ENCODE results near the gene MAPK11.

Gene MAPK11

GRCh38 chr22:50248196-50249081 lies 21.7 kb downstream of the MAPK11 start:
- DNase-seq (ENCODE audit: low spot score): no peak

DNA sequence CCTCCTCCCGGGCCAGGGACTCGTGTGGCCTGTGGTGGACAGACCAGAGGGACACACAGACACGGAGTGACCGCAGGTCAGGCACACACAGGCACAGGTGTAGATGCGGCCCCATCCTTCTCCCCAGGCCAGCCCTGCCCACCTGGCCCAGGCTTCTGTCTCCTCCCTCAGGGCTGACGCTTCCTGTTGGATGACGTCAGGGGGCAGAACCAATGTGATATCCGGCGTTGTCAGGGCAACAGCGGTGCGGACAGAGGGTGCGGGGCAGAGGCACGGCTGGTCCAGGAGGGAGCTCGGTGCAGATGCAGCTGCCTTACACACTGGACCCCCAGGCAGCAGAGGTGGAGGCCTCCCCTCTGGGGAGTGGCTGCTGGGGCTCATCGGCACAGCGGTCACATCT lies 22.4 kb downstream of the MAPK11 start:
- no peak for DNase-seq (ENCODE audit: low spot score)

DNA sequence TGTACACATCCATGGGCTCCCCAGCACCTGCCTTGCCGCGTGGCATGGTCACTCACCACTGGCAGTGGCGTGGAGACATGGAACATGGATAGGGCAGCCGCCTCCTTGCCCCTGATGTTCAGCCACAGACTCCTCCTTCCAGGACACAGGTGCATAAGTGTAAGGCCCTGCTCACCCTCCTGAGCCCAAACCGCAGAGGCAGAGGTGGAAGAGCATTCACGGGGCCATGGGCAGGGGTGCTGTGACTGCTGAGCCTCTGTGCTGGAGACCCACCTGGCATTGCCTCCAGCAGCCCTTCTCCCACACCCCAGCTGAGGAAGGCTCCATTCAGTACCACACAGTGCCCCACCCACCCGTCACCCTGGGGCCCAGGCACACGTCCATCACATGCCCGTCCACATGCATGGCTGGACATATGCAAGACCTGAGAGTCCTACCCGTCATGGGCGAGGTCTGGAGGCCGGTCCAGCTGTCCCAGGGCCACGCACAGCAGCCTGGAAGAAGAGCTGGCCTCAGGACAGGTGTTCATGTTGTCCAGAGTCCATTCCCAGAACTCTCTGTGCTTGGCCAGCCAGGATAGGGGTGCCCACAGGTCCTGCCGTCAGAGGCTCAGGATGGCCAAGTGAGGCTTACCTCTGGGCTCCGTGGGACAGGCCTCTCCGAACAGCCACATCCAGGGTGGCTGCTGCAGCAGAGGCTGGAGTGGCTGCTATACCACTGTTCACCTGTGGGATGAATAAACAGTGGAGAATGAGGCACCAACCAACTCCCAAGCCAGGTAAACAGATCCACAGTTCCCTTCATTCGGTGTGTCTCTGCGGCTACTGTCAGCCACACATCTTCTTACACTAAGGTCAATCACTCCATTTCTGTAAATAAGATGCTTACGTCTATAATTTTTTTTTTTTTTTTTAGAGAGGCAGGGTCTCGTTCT lies 23.7 kb downstream of the MAPK11 start:
- DNase-seq (ENCODE audit: low spot score): no peak

DNA sequence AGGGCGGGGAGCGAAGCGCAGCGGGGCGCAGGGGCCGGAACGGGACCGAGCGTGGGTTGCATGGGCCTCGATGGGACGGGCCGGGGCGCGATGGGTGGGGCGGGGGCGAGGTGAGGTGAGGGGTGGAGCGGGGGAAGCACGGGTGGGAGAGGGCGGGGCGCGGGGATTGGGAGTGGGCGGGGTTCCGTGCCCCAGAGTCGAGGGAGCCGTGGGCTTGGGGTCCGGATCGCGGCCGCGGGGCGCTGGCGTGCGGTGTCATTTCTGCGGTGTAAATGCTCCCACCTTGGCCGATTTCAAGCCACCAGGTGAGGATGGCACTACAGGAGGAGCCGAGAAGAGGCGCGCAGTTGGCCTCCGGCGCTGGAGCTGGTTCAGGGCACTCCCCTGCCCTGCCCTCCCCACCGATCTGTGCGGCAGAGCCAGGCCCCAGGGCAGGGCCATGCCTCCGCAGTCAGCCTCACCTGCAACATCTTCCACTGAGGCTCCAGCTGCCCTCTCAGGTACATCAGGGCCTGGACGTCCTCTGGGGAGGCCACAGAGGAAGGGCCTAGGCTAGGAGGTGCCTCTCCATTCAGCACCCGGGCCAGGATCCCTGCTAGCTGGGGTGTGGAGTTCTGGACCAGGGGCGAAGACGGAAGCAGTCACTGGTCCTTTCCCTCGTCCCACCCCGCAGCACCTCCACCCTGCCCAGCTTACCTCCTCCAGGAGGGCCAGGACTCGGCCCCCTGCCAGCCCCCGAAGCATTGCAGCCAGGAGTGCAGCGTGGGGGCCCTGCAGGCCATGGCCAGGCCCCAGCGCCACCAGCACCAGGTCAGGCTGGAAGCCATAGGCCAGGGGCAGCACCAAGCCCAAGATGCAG lies 24.7 kb downstream of the MAPK11 start:
- no peak for DNase-seq (ENCODE audit: low spot score)

DNA sequence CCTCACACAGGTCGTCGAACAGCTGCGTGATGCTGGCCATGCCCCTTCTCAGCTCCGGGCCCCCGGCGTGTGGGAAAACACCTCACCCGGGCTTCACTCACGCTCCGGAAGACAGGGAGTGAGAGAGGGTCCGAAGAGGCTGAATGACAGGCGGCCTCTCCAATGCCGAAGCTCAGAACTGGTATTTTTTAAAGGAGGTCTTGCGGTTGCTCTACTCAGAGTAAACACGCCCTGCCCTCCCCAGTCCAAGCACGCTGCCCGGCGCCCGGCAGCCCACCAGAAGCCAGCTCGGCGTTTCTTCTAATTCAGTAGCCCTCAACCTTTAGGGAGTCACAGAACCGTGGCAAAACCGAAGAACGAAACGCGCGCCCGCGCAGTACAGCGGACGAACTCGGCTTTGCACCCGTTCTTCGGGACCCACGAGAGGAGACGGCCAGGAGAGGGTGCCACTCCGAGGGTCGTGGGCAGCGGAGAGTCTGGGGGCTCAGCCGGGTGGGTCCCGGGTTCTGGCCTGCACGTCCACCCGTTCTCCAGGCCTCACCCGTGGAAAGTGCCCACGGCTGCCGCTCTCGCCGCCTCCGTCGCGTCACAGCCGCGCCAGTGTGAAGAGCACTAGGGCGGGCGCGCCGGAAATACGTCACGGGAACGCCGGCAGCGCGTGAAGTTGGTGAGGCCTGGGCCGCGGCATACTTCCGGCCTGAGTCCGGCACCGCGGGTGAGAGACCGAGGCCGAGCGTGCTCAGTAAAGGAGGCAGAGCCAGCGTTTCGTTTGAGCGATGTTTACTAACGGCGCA lies 25.6 kb downstream of the MAPK11 start, which contains the start of gene TUBGCP6:
Gene TUBGCP6, minus strand, starts transcription at position 604 of the 794 bp plus-strand sequence. Its CDS starts 564 bp downstream, at position 40.
- DNase-seq (ENCODE audit: low spot score): peak; percentile 86

GRCh38 chr22:50243685-50244419 lies 26.3 kb downstream of the MAPK11 start:
- no peak for DNase-seq (ENCODE audit: low spot score)

DNA sequence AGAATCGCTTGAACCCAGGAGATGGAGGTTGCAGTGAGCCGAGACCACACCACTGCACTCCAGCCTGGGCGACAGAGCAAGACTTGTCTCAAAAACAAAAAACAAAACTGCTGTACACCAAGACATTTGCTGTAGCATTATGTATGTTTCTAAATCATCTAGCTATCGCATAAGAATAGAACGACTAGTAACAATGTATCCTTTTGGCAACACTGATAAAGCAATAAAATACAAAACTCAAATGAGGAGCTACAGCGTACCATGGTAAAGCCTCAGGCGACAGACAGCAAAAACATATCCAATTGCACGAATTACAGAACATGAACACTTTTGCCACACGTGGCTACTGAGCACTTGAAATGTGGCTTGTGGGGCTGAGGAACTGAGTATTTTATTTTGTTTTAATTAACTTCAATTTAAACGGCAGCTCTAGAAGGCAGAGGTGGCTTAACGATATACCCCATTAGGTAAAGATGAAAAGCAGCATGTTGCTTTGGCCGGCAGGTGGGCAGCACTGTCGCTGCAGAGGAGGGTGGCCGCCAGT lies 27.7 kb downstream of the MAPK11 start:
- no peak for DNase-seq (ENCODE audit: low spot score)

DNA sequence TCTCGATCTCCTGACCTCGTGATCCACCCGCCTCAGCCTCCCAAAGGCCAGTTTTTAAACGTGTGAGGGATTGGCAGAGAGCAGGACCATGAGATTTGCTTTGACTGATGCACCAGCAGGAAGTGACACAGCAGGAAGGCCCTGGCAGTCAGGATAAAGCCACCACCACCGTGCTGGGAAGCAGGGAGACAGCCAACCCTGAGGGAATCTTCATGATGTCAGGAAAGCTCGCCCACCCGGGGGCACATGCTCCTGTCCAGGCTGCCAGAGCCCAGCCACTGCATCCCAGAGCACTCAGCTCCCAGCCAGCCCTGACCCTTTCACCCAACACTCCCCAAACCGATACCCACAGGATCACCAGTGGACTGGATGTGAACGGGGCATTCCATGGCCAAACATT lies 31.4 kb downstream of the MAPK11 start:
- DNase-seq (ENCODE audit: low spot score): no peak

GRCh38 chr22:50236731-50237409 lies 33.3 kb downstream of the MAPK11 start:
- DNase-seq (ENCODE audit: low spot score): no peak

- DNase-seq (ENCODE audit: low spot score): no peak
Observed at GRCh38 chr22:50233223-50233622, 37.0 kb downstream of the MAPK11 start.

DNA sequence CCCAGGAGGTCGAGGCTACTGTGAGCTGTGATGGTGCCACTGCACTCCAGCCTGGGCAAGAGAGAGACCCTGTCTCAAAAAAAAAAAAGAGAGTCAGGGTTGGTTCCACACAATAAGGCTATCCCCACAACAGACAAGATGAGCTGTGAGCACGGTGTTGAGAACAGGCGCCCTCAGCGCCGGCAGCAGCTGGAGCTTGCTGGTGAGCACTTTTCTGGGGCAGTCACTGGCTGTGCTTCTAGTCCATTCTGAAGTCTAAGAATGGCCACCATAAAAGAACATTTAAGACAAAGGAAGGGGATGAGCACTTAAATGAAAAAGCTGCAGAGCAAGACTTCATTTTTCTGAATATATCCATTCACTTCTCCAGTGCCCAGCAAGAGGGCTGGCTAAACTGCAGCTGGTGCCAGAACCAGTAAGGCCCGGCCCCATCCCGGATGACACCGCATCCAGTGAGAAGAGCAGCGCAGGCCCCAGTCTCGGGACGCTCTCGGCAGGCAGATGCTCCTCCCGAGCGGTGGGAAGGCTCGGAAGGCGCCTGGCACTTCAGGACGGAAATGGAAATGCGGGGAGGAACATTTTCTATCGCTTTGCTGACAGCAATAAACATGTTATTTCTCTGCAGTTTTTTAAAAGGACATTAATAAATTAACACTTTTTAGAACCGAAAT lies 37.6 kb downstream of the MAPK11 start:
- no peak for DNase-seq (ENCODE audit: low spot score)

GRCh38 chr22:50229370-50229769 lies 40.8 kb downstream of the MAPK11 start:
- DNase-seq (ENCODE audit: low spot score): no peak

DNA sequence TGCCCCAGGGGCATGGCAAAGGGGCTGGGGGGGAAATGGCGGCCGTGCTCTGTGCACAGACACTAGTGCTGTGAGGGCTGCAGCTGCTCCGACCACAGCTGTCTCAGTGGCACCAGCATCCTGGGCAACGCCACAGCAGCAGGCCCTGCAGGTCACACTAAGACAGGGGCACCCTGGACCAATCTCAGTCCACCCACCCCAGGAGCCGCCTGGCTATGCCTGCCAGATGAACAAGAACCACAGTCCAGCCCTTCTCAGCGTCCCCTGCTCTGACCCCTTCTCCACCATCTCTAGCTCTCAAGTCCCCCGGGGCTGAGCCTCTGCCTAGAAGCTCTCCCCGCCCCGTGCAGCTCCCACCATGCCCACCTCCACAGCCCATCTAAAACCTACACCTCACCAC lies 41.8 kb downstream of the MAPK11 start:
- no peak for DNase-seq (ENCODE audit: low spot score)

- DNase-seq (ENCODE audit: low spot score): no peak
Observed at GRCh38 chr22:50227579-50228215, 42.5 kb downstream of the MAPK11 start.

- no peak for DNase-seq (ENCODE audit: low spot score)
Observed at GRCh38 chr22:50226875-50227165, 43.4 kb downstream of the MAPK11 start.

DNA sequence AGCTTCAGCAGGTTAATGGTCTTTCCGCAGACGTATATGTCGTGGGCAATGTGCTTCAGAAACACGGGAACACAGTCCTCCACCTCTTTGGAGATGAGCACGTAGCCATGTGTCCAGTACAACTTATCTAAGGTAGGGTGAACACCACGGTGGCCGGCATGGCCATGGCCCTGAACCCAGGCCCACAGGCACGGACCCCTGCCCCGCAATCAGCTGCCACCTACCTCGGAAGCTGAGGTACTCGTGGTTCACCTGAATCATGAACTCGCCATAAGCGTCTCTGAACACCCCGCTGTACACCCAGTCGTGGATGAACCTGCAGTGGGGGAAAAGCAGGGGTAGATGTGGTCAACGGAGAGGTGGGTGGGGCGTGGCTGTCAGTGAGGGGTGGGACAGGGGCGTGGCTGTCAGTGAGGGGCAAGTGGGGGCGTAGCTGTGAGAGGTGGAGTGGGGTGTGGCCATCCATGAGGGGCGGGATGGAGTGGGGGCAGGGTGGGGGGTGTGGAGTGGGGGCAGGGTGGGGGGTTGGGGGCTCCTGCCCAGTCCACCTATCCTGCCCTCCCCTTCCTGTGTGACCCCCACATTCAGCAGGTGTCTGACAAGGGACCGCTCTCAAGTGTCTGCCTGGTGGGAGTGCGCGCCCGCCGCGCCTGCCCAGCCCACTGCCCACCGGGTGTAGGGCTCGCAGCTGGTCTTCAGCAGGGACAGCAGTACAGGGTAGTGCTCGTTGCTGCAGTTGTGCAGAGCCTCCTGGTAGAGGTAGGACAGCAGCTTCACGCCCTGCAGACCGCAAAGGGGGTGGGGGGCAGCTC lies 43.9 kb downstream of the MAPK11 start:
- DNase-seq (ENCODE audit: low spot score): no peak

- no peak for DNase-seq (ENCODE audit: low spot score)
Observed at GRCh38 chr22:50225200-50225969, 44.8 kb downstream of the MAPK11 start.
